ENCODE measurements around the gene NR4A1. TPM values are rescaled to one million over a fixed set of nuclear protein-coding genes. Genes with fewer than 3 reads are reported as not detected.

Gene NR4A1
- total RNA-seq, 2 experiments from 2014 or later, result 67.0 to 79.2 TPM

DNA sequence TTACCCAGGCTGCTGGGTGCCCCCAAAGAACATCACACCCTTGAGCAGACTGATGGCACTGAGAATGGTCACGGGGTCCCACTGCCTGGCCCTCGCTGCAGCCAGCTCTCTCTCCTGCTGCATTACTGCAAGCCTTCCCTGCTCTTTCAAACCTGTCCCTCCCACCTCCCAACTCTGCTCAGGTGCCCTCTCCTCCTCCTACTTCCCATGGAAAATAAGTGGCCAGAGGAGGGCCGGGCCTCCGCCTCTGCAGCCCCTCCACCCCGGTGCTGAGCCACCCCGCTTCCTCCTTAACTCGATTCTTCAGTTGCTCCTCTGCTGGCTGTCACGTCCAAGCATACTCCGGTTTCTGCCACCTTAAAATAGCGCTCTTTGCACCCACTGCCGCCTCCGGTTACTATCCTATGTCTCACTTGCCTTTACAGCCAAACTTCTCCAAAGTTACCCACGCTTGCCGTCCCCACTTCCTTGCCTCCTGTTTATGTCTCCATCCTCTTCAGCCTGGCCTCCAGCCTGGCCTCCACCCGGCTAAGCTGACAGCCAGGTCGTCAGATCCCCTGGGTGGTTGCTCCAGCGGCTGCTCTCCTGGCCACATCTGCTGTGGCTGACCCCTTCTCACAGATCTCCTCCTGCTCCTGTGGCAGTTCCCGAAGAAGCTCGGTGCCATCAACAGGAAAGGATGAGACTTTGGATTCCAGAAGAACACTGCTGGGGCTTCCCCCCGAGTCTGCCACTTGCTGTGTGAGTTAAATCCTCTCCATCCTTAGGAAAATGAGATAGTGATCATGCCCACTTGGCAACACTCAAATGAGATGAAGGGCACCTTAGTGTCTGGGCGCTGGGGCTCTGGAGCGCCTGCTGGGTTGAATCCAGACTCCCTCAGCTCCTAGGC is 35.9 kb downstream of the NR4A1 start:
- CTCF ChIA-PET, result no interaction called here

DNA sequence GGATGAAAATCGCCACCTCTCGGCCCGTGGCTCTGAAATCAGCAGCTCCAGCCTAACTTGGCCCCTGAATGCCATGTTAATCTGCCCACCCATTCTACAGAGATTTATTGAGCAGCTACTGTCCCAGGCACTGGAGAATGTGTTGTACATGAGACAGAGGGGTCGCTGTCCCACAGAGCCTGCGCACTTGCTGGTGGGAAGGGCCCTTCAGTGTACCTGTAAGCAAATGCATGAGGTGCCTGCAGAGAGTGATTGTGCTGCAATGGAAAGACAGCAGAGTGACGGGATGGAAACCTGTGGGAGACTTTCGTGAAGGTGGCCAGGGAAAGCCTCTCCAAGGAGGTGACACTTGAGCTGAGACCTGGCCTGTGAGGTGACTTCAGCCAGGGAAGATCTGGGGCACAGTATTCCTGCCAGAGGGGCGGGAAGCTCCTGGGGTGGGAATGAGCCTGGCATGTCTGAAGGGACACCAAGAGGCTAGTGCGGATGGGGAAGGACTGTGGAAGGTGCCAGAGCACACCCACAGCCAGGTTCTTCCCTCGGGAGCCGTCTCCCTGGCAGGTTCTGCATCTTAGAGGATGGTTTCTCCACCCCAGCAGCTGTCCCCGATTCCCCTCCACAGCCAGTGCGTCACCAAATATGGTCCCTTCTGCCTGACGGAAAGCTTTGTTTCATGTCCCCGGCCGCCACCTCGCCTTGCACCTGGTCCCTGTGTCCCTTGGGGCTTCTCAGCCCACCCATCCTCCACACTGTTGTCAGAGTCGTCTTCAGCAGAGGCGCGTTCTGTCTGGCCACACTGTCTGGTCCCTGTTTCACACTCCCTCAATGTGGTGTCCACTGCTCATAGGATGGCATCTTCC is 36.9 kb downstream of the NR4A1 start:
- DNase-seq (no peak), ATAC-seq (ENCODE audit: poor library complexity) (no peak)
- TF ChIP-seq CTCF (IDR thresholded peaks at IDR 0.05), result no peak
- H3K9me3 ChIP-seq (ENCODE audit: control insufficient read depth in 1 of 2, insufficient read depth in 1 of 2, low read length in 2 of 2), result no peaks in the 10 kb centered on the region
- H3K4me1 ChIP-seq (ENCODE audit: insufficient read depth, low read length), result peaks cover 4% of the 10 kb centered on the region
- Mint-ChIP-seq H3K36me3 (ENCODE audit: low read depth) (no peaks in the 10 kb centered on the region), H3K4me3 (no peak overlapping the region), H3K27me3 (peaks cover 49% of the 10 kb centered on the region), H3K27ac (no peak overlapping the region), H3K9me3 (no peaks in the 10 kb centered on the region), H3K4me1 (ENCODE audit: low read depth) (peaks cover 5% of the 10 kb centered on the region)
- intact Hi-C loops (cut with DNase I, micrococcal nuclease), result no loop called here
- peaks cover 0 to 33% of the 10 kb centered on the region in 2 experiments for H3K27me3 ChIP-seq (ENCODE audit: control insufficient read depth in 1 of 2, insufficient read depth in 2 of 2, low read length in 2 of 2)
- POLR2A ChIA-PET, result interaction anchor here (1.0 kb wide), 1 partner anchor 63 kb away, joined by 4 read pairs; no protein-coding TSS in a partner anchor
- no peaks in the 10 kb centered on the region for H3K36me3 ChIP-seq (ENCODE audit: insufficient read depth, low read length)
- H3K4me3 ChIP-seq (ENCODE audit: low read length), result no peak overlapping the region
- CTCF ChIA-PET, result interaction anchor here (2.4 kb wide), 1 partner anchor 63 kb away, joined by 7 read pairs; no protein-coding TSS in a partner anchor
- no peak overlapping the region for H3K27ac ChIP-seq (ENCODE audit: low read depth in 1 of 2, low read length in 2 of 2)

More for the DNA sequence above, 35.9 kb downstream of the NR4A1 start:
- no peak overlapping the region for H3K27ac ChIP-seq (ENCODE audit: low read depth in 1 of 2, low read length in 2 of 2)
- ATAC-seq (ENCODE audit: poor library complexity), result no peak
- Mint-ChIP-seq H3K4me1 (ENCODE audit: low read depth) (peaks cover 9% of the 10 kb centered on the region), H3K36me3 (ENCODE audit: low read depth) (no peaks in the 10 kb centered on the region), H3K4me3 (no peak overlapping the region), H3K27me3 (peaks cover 43% of the 10 kb centered on the region), H3K9me3 (no peaks in the 10 kb centered on the region), H3K27ac (no peak overlapping the region)
- no peak overlapping the region for H3K4me3 ChIP-seq (ENCODE audit: low read length)
- no peaks in the 10 kb centered on the region for H3K36me3 ChIP-seq (ENCODE audit: insufficient read depth, low read length)
- DNase-seq, result no peak
- H3K27me3 ChIP-seq (ENCODE audit: control insufficient read depth in 1 of 2, insufficient read depth in 2 of 2, low read length in 2 of 2), result peaks cover 0 to 33% of the 10 kb centered on the region in 2 experiments
- no peak for TF ChIP-seq CTCF (IDR thresholded peaks at IDR 0.05)
- intact Hi-C loops (cut with DNase I, micrococcal nuclease), result no loop called here
- H3K9me3 ChIP-seq (ENCODE audit: control insufficient read depth in 1 of 2, insufficient read depth in 1 of 2, low read length in 2 of 2), result no peaks in the 10 kb centered on the region
- POLR2A ChIA-PET, result interaction anchor here (1.0 kb wide), 1 partner anchor 62 kb away, joined by 4 read pairs; no protein-coding TSS in a partner anchor
- H3K4me1 ChIP-seq (ENCODE audit: insufficient read depth, low read length), result peaks cover 8% of the 10 kb centered on the region

GRCh38 chr12:52089491-52089890 is 38.2 kb downstream of the NR4A1 start:
- Histone ChIP-seq H3K4me1 (ENCODE audit: insufficient read depth, low read length) (no peaks in the 10 kb centered on the region), H3K36me3 (ENCODE audit: insufficient read depth, low read length) (no peaks in the 10 kb centered on the region), H3K27me3 (ENCODE audit: control insufficient read depth in 1 of 2, insufficient read depth in 2 of 2, low read length in 2 of 2) (peaks cover 0 to 33% of the 10 kb centered on the region in 2 experiments), H3K27ac (ENCODE audit: low read depth in 1 of 2, low read length in 2 of 2) (no peak overlapping the region), H3K9me3 (ENCODE audit: control insufficient read depth in 1 of 2, insufficient read depth in 1 of 2, low read length in 2 of 2) (no peaks in the 10 kb centered on the region), H3K4me3 (ENCODE audit: low read length) (no peak overlapping the region)
- no peak for DNase-seq
- H3K9me3 Mint-ChIP-seq, result no peaks in the 10 kb centered on the region
- CTCF ChIA-PET, result interaction anchor here (2.4 kb wide), 1 partner anchor 64 kb away, joined by 7 read pairs; no protein-coding TSS in a partner anchor
- ATAC-seq (ENCODE audit: poor library complexity), result no peak
- no peak overlapping the region for H3K27ac Mint-ChIP-seq
- intact Hi-C loops (cut with DNase I, micrococcal nuclease), result no loop called here
- H3K27me3 Mint-ChIP-seq, result peaks cover 56% of the 10 kb centered on the region
- H3K4me1 Mint-ChIP-seq (ENCODE audit: low read depth), result no peaks in the 10 kb centered on the region
- no peaks in the 10 kb centered on the region for H3K36me3 Mint-ChIP-seq (ENCODE audit: low read depth)
- H3K4me3 Mint-ChIP-seq, result no peak overlapping the region
- TF ChIP-seq CTCF (IDR thresholded peaks at IDR 0.05), result no peak
- POLR2A ChIA-PET, result no interaction called here

Data from CD4-positive, alpha-beta T cell (primary cell).